Measurements from ENCODE around the gene ARMC5. TPM values are rescaled to one million over a fixed set of nuclear protein-coding genes. Genes with fewer than 3 reads are reported as not detected.

ARMC5 gene
- total and polyA plus RNA-seq, 12 donors, result 3.8 to 11.9 (median 6.6) TPM

GRCh38 chr16:31484491-31485171, 25.3 kb downstream of the ARMC5 start:
- no peak overlapping the region for H3K27ac ChIP-seq
- no peak for ATAC-seq
- H3K36me3 ChIP-seq, result peaks cover 0 to 6% (median 0%) of the 10 kb centered on the region in 9 donors
- DNase-seq, result no peak
- peaks cover 0 to 30% (median 18%) of the 10 kb centered on the region in 7 donors for H3K27me3 ChIP-seq
- TF ChIP-seq CTCF (IDR thresholded peaks at IDR 0.05), result no peak
- H3K9me3 ChIP-seq, result no peaks in the 10 kb centered on the region
- intact Hi-C loops (cut with DNase I), result loop anchor here in 1 of 10 donors (10.0 kb wide), 1 partner anchor 220 kb away; no protein-coding TSS in a partner anchor
- no peak overlapping the region for H3K4me3 ChIP-seq
- WGBS, 2 donors, result 51 to 55% methylated on average over 14 of the region's 14 CpGs
- peaks cover 9 to 37% (median 26%) of the 10 kb centered on the region in 9 donors for H3K4me1 ChIP-seq

- Histone ChIP-seq H3K36me3 (peaks cover 0 to 15% (median 3%) of the 10 kb centered on the region in 9 donors), H3K4me1 (peaks cover 9 to 28% (median 23%) of the 10 kb centered on the region in 9 donors), H3K4me3 (no peak overlapping the region), H3K27me3 (peaks cover 0 to 30% (median 18%) of the 10 kb centered on the region in 7 donors), H3K9me3 (no peaks in the 10 kb centered on the region), H3K27ac (no peak overlapping the region)
- TF ChIP-seq CTCF (IDR thresholded peaks at IDR 0.05), result no peak
- 93 to 94% methylated on average over 17 of the region's 17 CpGs for WGBS, 2 donors
- ATAC-seq (no peak), DNase-seq (no peak)
- intact Hi-C loops (cut with DNase I), result loop anchor here in 1 of 10 donors (10.0 kb wide), 1 partner anchor 219 kb away; no protein-coding TSS in a partner anchor
These were observed 26.3 kb downstream of the ARMC5 start for GRCh38 chr16:31485571-31485970.

GRCh38 chr16:31486045-31486444, 26.7 kb downstream of the ARMC5 start:
- H3K4me1 ChIP-seq, result peaks cover 9 to 23% (median 19%) of the 10 kb centered on the region in 9 donors
- DNase-seq (no peak), ATAC-seq (no peak)
- no peak overlapping the region for H3K4me3 ChIP-seq
- H3K27me3 ChIP-seq, result peaks cover 0 to 30% (median 18%) of the 10 kb centered on the region in 7 donors
- H3K36me3 ChIP-seq, result peaks cover 0 to 20% (median 3%) of the 10 kb centered on the region in 9 donors
- no peaks in the 10 kb centered on the region for H3K9me3 ChIP-seq
- intact Hi-C loops (cut with DNase I), result loop anchor here in 1 of 10 donors (10.0 kb wide), 1 partner anchor 219 kb away; no protein-coding TSS in a partner anchor
- no peak overlapping the region for H3K27ac ChIP-seq
- WGBS, 2 donors, result 93 to 97% methylated on average over 5 of the region's 5 CpGs
- TF ChIP-seq CTCF (IDR thresholded peaks at IDR 0.05), result no peak

- 12 to 14% methylated on average over 48 of the region's 48 CpGs for WGBS, 2 donors
- H3K9me3 ChIP-seq, result no peaks in the 10 kb centered on the region
- peaks cover 0 to 30% (median 18%) of the 10 kb centered on the region in 7 donors for H3K27me3 ChIP-seq
- peaks cover 0 to 31% (median 9%) of the 10 kb centered on the region in 9 donors for H3K36me3 ChIP-seq
- ATAC-seq (peak in 2 of 8 donors; percentile 4 to 5), DNase-seq (no peak)
- no peak for TF ChIP-seq CTCF (IDR thresholded peaks at IDR 0.05)
- H3K4me3 ChIP-seq, result peak overlapping the region; percentile 39 to 74 (median 62)
- peaks cover 9 to 21% (median 19%) of the 10 kb centered on the region in 9 donors for H3K4me1 ChIP-seq
- H3K27ac ChIP-seq, result no peak overlapping the region
- intact Hi-C loops (cut with DNase I), result loop anchor here in 1 of 10 donors (10.0 kb wide), 1 partner anchor 218 kb away; no protein-coding TSS in a partner anchor
These were observed 27.9 kb downstream of the ARMC5 start for GRCh38 chr16:31487071-31487719.
